Stomach (tissue), 4 donors: ENCODE results near the gene DIAPH2.

Source experiments
- EP300 ChIP-seq: sonication (generic); formaldehyde crosslinking; IDR thresholded peaks from one replicate; pipeline ENCODE4 v1.6.1; 2017; ENCODE audit warnings: antibody characterized with exemption
- POLR2A ChIP-seq, 4 donors: fragments of 450-650 bp; IDR thresholded peaks; one replicate each; pipeline ENCODE4 v1.6.1; 2016; ENCODE audit warnings: antibody characterized with exemption in 4 of 4, control low read depth in 2 of 4, mild to moderate bottlenecking in 1 of 4, moderate library complexity in 1 of 4
- POLR2AphosphoS5 ChIP-seq, 3 donors: sonication (generic); formaldehyde crosslinking; IDR thresholded peaks; one replicate each; pipeline ENCODE4 v1.6.1; 2016; ENCODE audit warnings: antibody characterized with exemption in 3 of 3
- TF ChIP-seq, protein P1 (sequence below), 7 experiments: fragments of 450-650 bp in 4 of 7; fragments of 200-600 bp in 3 of 7; sonication (generic) in 3 of 7; IDR thresholded peaks; one replicate each; pipeline ENCODE4 v1.5.1; 2016 to 2019; ENCODE audit warnings: antibody characterized with exemption in 7 of 7, control low read depth in 2 of 7, mild to moderate bottlenecking in 1 of 7

DNA sequence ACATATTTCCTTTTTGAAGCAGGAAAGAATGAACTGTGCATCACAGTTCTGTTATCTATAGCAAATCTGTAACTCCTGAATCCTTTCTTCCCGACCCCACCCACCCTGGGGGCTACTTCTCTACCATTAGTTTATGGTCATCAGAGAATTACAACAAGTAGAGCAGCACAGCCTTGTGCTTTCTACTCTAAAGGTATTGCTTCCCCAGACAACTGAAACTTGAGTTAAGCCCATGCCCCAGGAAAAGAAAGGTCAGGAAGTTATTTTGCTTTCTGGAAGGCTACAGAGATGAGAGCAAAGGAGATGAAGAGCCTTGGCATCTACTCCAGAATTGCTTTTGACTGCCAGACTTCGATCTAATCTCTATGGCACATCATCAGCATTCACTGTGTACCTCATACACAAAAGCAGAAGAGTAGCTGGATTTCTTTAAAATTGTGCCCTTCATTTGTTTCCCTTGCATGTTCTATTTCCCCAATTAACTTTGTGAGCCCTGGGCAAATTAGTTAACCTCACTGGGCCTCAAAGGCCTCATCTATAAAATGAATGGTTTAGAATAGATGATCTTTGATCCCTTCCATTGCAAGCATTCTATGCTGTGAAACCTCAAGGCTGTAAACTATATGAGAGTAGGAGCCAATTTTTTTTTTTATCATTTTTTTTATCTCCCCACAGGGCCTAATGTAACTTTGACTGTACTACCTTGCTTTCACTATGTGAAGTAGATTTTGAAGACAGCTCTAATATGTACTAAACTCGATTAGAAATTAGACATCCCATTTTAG, 794.7 kb downstream of the DIAPH2 start:
- TF ChIP-seq, protein P1, sequence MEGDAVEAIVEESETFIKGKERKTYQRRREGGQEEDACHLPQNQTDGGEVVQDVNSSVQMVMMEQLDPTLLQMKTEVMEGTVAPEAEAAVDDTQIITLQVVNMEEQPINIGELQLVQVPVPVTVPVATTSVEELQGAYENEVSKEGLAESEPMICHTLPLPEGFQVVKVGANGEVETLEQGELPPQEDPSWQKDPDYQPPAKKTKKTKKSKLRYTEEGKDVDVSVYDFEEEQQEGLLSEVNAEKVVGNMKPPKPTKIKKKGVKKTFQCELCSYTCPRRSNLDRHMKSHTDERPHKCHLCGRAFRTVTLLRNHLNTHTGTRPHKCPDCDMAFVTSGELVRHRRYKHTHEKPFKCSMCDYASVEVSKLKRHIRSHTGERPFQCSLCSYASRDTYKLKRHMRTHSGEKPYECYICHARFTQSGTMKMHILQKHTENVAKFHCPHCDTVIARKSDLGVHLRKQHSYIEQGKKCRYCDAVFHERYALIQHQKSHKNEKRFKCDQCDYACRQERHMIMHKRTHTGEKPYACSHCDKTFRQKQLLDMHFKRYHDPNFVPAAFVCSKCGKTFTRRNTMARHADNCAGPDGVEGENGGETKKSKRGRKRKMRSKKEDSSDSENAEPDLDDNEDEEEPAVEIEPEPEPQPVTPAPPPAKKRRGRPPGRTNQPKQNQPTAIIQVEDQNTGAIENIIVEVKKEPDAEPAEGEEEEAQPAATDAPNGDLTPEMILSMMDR (IDR thresholded peaks at IDR 0.05), result no peak
- TF ChIP-seq EP300 (no peak), POLR2AphosphoS5 (IDR thresholded peaks at IDR 0.05) (no peak), POLR2A (IDR thresholded peaks at IDR 0.05) (no peak)
